Bladder microvascular endothelial cell (primary cell): Measurements from ENCODE around the gene PRELID2. TPM values are rescaled to one million over a fixed set of nuclear protein-coding genes. Genes with fewer than 3 reads are reported as not detected.

ENCODE experiments used
- total RNA-seq: library from RNA; depleted of rRNA; stranded (reverse); fragments of >200 nt; gene quantifications from 2 replicates; pipeline ENCODE4 v1.2.3, GENCODE V29; 2014

PRELID2 gene
- total RNA-seq, result 17.0 and 26.1 TPM in 2 replicates

DNA sequence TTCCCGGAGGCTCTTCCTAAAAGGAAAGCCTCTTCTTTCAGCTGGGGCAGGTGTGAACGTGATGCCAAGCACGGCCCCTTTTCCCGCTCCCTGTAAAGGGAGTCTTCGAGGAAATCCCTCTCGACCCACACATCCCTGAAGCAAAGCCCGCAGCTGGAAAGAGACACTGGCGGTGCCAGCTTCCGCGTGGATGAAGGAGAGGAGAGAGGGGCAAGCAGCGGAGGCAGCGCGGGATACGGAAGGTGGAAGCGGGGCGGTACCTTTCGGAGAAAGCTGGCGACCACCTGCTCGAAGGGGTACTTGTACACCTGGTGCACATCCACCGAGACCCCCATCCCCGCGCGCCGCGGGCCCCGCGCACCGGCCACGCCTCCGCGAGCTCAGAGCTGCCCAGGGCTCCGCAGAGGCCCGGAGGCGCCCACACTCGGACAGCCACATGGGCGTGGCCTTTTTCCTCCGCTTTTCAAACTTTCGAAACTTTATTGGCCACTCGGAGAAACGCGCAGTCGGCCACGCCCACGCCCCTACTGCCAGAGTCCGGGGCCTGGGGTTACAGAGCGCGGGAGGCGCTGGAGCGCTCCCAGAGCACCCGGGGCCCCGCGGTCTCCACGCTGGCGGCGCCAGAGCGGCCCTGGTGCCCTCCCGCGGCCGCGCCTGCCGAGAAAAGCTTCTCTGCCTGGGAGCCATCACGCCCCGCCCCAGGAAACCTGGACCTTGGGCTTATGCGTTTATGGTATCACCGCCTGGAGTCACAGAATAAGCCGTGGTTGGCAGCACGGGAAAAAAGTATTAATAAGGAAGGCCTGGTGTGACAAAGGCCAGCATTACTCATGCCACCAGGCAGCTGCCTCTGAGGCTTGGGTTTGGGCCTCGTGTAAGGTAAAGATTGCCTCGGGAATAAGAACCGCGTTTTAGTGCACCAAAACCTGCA, at the start of gene PRELID2:
Gene PRELID2 (minus strand): TSS at position 426 of the 931 bp plus-strand sequence. CDS start 91 bp downstream, at position 335.

DNA sequence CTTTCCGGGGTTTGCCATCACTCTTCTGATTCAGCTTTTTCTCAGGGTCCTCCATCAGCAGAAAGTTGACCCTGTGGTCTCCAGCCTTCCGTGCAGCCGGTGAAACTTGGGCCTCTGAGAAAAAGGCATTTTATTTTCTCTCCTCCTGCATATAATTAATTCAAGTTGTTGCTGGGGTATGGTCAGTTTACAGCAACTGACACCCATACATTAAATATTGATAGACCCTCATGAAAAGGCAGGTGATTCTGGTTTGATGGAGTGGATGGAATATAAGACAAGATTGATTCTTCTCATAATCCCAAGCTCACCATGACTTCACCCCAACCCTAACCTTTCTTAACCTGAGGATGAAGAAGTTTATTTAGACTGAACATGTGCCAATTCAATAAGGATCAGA, 37.8 kb upstream of the PRELID2 start, which contains the start of gene GRXCR2:
Gene GRXCR2 (minus strand): TSS at position 101 of the 400 bp plus-strand sequence. CDS start 46 bp downstream, at position 55.

Other genes starting within 250 kb of the PRELID2 start
- gene GRXCR2, start 37.7 kb upstream of the PRELID2 start, total RNA-seq, result not detected in 2 replicates
- gene SH3RF2, start 101.2 kb upstream of the PRELID2 start, total RNA-seq, result 0.16 and 0.88 TPM in 2 replicates